D721Med (cell line): Measurements from ENCODE around the gene SPEF2.
"Not testable (repeated sequence)": the region's sequence is repeated elsewhere in the genome, so short reads cannot be mapped to it uniquely, and the experiment has no call there.

Experiments
- DNase-seq: peaks from one replicate; pipeline ENCODE4 v3.0.0; 2011; ENCODE audit warnings: low spot score; ENCODE audit not compliant: insufficient read length
- FAIRE-seq: peaks from 2 replicates; lab custom pipeline; 2011; peaks lifted over from hg19 to GRCh38; lab: Jason Lieb, UNC
- TF ChIP-seq, protein P1 (sequence below): IDR thresholded peaks from 2 replicates; pipeline ENCODE4 v1.5.1; 2012; ENCODE audit warnings: mild to moderate bottlenecking, control low read depth; ENCODE audit not compliant: insufficient read depth; ENCODE audit errors: missing control alignments

Gene SPEF2

DNA sequence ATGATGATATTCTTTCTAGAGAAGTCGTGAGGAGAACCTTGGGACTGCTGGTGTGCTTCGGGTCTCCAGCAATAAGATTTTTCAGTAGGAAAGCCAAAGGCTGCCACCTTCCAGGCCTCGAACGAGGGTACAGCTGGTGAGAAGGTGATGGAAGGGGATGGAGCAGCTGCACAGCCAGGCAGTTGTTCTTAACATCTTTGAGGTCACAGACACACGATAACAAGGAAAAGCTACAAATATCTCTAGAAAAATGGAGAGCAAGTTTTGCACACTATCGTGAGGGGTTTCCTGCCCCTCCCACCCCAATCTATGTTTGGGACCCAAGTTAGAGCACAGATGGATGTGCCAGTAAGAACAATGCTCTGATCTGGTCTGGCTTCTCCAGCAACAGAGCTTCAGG is 232.2 kb downstream of the SPEF2 start:
- FAIRE-seq (no peak), DNase-seq (no peak)
- TF ChIP-seq, protein P1, sequence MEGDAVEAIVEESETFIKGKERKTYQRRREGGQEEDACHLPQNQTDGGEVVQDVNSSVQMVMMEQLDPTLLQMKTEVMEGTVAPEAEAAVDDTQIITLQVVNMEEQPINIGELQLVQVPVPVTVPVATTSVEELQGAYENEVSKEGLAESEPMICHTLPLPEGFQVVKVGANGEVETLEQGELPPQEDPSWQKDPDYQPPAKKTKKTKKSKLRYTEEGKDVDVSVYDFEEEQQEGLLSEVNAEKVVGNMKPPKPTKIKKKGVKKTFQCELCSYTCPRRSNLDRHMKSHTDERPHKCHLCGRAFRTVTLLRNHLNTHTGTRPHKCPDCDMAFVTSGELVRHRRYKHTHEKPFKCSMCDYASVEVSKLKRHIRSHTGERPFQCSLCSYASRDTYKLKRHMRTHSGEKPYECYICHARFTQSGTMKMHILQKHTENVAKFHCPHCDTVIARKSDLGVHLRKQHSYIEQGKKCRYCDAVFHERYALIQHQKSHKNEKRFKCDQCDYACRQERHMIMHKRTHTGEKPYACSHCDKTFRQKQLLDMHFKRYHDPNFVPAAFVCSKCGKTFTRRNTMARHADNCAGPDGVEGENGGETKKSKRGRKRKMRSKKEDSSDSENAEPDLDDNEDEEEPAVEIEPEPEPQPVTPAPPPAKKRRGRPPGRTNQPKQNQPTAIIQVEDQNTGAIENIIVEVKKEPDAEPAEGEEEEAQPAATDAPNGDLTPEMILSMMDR = no peak

DNA sequence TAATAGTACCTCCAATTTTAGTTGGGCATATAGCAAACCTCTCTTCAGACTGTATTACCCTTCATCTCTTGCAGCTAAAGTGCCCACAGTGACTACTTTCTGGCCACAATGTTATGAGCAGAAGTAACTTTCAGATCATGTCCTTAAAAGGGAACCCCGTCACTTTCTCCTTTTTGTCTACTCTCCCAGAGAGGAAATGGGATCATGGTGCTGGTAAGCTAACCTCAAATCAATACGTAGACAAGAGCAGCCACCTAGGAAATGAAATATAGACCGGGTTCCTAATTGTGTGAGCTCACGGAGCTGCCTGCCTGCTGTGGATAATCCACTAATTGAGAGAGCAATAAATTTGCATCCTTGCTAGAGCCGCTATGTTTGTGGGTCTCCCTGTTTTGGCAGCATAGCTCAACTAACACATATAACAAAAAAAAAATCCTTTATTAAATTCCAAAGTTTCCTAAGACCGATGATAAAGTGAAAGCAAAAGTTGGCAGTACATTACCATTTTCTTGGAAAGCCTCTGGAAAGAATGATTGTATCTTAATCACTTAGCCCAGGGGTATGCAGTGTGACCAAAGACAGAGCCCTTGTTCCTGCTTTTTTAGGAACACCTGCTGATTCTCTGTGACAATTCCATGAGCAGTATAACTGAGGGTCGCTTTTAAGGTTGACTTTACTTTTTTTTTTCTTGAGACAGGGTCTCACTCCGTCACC is 233.5 kb downstream of the SPEF2 start:
- FAIRE-seq = no peak
- DNase-seq = no peak
- TF ChIP-seq, protein P1 = no peak

DNA sequence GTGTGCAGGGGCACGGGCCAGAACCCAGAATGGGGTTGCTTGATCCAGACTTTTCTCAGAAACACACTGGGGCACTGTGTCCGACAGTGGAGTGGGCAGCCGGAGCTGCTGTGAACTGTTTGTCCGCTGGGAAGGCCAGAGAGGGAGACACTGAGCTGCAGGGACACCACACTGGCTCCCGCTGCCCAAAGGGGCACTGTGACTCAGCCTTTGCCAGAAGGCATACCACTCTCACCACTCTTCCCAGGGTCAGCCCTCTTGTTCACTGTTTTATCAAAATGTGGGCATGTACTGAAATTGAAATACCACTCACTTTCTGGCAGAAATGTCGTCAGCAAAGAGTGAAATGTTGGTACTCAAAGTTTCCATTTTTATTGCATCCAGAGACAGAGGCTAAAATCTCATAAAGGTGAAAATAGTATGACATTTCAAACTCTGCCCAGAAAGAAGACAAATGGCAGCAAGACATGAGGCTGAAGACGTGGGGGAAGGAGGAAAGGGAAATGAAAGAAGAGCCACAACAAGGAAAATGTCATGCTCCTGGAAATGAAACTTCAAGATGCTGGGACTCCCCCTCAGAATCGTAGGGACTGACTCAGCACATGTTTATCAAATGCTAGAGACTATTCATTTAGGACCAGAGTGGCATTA is 234.5 kb downstream of the SPEF2 start:
- TF ChIP-seq, protein P1 = no peak
- DNase-seq = no peak
- FAIRE-seq = no peak

DNA sequence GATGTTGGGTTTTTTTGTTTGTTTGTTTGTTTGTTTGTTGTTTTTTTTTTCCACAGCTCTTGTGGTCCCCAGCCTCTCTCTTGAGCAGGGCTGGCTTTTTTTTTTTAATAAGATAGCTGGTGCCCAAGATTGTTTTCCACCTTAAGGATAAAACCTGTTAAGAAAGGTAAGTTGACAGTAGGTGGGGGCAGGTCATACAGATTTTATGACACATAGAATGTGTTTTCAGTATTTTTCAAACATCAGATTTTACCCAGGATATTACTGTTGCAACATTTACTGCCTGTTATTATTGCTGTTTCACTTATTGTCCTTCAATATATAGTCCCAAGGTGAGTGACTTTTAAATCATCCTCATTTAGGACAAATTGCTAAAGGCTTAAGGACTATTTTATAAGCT is 235.1 kb downstream of the SPEF2 start:
- TF ChIP-seq, protein P1 = no peak
- no peak for FAIRE-seq
- DNase-seq = no peak

DNA sequence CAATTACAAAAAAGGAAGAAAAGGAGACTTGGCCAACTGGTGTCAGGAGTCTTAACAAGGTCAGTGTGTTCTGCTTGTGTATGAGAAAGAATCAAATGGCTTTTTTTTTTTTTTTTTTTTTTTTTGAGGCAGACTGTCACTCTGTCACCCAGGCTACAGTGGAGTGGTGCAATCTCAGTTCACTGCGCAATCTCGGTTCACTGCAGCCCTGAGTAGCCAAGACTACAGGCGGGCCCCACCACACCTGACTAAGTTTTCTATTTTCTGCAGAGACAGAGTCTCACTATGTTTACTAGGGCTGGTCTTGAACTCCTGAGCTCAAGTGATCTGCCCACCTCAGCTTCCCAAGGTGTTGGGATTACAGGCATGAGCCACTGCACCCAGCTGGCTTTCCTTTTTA is 236.0 kb downstream of the SPEF2 start:
- DNase-seq (no peak), FAIRE-seq (no peak)
- TF ChIP-seq, protein P1 = no peak

DNA sequence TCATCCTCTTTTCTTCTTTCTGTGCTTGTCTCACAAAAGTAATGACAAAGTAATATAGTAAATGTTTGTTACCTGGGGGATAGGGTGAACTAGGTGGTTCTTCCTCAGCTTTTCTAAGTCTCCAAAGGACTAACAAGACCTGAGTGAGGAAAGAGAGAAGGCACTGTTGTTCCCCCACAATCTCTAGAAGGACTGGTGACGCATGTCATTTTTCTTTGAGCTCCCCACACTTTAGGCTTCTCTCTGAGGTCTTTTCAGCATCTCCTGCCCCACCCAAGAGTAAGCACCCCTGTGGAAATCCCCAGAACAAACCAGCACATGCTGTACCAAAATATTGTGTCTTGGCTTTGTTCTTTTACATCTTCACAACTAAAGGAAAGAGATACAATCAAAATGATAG is 236.6 kb downstream of the SPEF2 start:
- TF ChIP-seq, protein P1 = no peak
- no peak for DNase-seq
- FAIRE-seq = no peak

DNA sequence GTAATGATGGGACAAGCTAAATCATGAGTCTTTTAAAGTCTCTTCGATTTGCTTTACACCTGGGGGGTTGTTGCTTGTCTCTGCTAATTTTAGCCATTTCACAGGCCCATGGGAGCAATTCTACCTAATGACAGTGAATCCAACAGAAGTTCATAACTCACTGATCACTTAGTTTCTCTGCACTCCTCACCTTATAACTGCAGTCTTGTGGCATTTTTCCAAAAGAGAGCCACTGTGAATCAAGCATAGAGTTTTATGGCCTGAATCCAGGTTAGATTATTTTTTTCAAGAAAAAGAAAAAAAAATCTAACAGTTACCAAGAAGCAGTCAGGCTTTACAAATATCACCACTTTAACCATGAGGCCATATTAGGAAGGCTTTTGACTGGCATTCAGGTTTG is 237.5 kb downstream of the SPEF2 start:
- TF ChIP-seq, protein P1 = no peak
- DNase-seq = no peak
- FAIRE-seq = no peak

DNA sequence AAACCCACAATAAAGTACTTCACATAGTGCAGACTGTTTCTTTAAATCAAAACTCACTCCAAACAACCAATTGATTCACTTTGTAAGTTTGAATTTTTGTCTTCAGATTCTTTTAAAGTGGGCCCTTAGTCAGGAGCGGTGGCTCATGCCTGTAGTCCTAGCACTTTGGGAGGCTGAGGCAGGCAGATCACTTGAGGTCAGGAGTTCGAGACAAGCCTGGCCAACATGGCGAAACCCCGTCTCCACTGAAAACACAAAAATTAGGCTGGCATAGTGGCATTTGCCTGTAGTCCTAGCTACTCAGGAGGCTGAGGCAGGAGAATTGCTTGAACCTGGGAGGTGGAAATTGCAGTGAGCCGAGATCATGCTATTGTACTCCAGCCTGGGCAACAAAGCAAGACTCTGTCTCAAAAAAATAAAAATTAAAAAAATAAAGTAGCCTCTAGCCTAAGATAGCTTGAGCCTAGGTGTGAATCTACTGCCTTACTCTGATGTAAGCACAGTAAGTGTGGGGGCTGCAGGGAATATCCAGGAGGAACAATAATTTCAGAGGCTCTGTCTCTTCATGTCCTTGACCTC is 238.6 kb downstream of the SPEF2 start:
- not testable (repeated sequence) for FAIRE-seq, DNase-seq
